Measurements from ENCODE around the gene SEMA6D.

SEMA6D gene

DNA sequence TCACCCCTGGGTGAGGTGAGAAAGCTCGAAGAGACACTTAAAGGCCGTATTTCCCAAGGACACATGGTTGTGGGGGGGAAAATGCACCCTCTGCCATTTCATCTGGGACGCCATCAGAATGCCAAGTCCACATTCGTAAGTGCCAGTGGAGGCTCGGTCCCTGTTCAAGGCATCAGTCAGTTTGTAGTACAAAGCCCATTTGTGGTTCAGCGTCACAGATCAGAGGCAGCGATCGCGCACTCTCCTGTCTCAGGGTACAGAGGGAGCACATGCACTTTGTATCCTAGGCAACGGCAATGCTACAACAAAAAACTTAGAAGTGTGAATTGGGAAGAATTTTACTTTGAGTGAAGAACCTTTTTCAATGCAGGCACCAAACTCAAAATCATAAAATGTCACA is 27.2 kb downstream of the SEMA6D start:
- DNase-seq: no peak

DNA sequence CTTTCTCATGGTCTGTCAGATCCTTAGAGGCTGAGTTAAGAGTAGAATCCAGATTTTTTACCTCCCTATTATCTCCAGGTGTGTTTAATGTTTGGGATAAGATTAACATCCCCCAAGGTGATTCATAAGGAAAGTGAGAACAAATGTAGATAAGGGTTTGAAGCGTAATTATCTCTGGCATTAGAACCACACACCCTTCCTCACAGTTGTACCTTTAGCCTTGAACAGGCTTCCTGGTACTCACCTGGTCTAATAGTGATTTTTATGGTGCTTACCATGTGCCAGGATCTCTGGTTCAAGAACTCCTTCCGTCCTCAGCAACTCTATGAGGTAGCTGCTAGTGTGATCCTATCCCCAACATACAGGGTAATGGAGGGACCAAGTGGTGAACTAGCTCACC is 27.7 kb downstream of the SEMA6D start:
- DNase-seq: no peak

DNA sequence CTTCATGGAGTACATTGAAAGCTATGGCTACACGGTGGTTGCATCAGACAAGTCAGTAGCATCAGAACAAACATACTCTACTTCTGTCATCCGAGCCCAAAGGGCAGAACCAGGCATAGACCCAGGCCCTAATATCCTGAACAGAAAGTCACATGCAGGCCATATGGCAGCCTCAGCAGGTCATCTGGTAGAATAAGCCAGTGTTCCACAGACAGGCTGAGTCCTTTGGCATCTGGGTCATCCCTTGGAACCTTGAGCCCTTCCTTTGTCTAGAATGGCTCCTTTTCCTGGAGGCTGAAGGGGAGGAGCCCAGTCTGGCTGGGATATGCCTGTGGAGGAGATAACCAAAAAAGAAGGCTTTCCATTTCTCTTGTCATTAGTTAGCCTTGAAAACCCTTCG is 29.2 kb downstream of the SEMA6D start:
- DNase-seq: no peak

DNA sequence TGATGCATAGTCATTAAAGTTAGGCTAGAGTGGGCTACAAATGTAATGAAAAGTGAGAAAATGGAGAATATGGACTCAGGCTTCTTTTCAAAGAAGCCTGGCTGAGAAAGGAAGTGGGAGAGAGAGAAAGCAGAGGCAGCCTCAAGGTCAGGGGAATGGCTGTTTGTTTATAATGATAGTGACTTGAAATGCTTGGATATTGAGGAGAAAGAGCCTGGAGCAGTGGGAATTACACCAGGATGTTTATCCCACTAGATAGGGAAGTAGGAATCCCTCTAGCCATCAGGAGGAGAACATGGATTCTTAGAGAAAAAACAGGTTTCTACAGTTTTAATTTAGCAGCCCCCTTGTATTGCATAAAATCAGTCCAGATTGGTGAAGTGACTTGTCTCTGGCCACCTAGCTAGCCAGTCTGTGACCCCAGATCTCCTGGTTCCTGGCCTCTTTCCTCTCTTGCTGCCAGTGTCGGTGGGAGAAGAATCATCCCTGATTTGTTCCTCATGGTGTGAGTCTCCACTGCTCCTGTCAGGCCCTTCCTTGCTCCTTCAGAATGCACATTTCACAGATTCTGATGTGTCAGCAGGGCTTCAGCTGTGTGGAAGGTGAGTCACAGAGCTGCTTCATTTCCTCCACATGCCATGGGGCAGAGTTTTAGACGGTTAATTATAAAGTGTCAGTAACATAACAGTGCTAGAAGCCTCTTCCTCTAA is 32.9 kb downstream of the SEMA6D start:
- peak; percentile 88 for DNase-seq

DNA sequence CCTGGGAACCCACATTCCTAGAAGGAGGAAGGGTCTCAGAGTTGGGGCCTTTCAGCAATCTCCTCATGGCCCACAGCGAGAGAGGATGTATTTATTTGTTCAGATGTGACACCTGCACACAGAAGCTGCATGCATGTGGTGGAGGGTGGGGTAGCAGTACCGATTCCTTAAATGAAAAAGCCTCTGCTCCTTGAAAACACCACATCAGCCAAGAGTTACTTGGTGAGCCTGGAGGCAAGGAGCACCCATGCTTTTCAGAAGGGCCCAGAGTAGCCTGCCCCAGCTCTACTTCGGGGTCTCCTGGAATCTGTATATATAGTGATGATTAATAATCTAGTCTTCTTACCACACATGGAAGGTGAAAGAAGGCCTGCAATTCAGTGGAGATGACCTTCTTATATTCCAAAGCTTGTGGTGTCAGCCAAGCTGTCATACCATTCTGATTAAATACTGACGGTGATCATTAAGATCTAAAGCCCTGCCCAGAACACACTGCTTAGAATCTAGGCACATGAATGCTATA is 33.5 kb downstream of the SEMA6D start:
- peak; percentile 11 for DNase-seq

DNA sequence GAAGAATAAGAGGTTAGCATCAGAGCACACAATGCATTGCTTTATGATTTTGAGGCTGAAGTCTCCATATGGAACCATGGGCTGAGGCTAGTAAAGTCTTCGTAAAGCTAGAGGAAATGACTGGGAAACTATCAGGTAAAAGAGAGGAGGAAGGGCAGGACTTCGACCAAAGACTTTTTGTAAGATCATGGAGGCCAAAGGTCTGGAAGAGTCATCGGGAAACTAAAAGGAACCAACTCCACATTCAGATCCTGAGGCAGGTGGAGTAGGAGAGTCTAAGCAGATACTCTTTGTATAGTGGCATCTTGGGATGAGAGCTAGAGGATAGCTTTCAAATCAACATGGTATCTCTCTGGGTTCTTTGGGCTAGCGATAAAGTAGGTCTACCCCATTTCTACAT is 36.3 kb downstream of the SEMA6D start:
- no peak for DNase-seq

DNA sequence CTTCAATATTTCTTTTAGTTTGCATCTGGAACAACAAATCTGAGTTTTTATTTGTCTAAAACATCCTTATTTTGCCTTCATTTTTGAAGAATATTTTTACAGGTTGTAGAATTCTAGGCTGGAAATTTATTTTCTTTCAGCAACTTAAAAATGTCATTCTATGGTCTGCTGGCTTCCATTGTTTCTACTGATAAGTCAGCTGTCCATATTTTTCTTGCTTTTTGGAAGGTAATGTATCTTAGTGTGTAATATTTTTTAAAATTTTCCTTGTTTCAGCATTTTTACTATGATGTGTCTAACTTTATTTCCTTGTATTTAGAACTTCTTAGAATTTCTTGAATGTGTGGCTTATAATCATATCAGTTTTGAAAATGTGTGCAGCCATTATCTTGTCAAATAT is 37.0 kb downstream of the SEMA6D start:
- DNase-seq: no peak

DNA sequence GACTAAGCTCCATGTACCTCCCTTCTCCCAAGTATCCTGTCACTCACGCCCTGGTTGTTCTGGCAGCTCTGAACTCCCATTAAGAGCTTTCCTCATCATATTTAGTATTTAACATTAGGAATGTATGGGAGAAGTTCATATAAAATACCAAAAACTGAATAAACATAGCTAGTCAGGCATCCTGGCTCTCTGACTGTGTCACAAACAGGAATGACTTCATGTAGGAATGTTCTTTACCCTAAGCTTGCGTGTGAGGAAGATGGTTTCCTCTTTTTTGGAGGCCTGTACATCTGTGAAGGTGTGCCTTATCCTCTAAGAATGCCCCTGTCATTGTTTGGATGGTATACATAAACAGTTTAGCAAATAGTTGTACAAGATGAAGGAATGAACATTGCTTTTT is 38.6 kb downstream of the SEMA6D start:
- DNase-seq: no peak

DNA sequence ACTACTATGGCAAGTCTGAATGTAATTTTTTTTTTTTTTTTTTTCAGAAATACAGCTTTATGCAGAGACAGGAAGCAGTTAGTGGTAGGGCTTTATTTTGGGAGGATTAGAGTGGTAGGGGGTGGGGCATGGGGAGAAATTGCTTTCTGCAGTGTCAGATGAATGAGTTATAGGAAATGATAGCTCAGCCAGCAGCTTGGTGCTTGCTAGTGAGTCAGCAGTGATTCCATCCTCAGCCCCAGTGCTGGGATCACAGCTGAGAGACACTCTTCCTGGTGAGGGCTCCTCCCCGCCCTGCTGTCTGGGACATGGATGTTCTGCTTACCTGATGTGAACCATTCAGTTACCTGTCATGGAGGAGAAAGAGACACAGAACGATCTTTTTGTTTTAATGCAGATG is 39.6 kb downstream of the SEMA6D start:
- DNase-seq: peak; percentile 91

DNA sequence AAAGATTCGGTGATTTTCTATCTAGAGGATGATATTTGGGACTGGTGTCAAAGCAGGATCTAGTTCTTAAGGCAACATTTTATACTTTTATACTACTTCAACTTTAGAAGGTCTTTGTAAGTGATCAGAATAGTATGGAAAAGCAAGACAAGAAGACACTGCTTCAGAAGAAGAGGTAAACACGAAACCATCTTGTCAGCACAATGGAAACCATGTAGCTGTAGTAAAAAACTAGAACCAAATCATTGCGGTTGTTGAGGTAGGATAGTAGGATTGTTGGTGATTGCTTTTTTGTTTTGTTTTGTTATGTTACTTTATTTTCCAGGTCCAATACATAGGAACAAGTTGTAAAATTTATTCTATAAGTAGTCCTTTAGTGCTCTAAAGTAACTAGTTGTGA is 40.0 kb downstream of the SEMA6D start:
- DNase-seq: no peak

DNA sequence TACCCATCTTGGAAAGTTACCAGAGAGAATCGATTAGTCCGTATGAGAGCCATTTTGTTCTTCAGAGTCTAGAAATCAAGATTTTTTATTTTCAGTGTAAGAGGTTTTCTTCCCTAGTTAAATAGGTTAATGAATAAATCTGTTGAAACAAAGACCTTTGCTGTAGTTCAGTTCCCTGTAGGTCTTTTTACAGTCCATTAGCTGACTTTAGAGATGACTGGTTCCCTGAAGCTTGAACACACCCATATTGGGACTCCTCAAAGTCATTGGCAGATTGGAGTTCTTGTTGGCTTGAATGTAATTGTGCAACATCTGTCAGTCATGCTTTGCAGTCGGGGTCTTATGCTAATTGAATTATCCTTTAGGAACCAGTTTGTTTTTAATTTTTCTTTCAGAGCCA is 45.3 kb downstream of the SEMA6D start:
- no peak for DNase-seq

DNA sequence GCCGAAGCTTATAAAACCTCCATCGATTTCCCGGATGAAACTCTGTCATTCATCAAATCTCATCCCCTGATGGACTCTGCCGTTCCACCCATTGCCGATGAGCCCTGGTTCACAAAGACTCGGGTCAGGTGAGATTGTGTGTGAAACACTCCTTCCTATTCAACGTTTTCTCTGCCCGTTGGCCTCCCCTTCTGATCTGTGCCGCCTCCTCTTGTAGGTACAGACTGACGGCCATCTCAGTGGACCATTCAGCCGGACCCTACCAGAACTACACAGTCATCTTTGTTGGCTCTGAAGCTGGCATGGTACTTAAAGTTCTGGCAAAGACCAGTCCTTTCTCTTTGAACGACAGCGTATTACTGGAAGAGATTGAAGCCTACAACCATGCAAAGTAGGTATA is 47.4 kb downstream of the SEMA6D start:
- no peak for DNase-seq

DNA sequence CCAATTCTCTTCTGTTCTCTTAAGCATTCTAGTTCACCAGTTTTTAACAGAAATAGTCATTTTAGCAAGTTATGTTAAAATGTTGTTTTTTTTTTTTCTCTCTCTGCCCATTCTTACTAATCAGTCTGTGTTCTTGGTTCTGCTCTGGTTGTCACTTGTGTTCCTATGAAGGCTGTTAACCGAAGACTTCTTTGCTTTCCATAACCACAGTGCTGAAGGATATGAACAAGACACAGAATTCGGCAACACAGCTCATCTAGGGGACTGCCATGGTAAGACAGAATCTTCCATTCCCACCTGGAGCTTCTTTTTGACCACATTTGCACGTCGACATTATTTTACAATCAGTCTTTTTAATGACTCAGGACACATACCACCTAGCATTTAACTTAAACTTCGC is 49.1 kb downstream of the SEMA6D start:
- DNase-seq: no peak

DNA sequence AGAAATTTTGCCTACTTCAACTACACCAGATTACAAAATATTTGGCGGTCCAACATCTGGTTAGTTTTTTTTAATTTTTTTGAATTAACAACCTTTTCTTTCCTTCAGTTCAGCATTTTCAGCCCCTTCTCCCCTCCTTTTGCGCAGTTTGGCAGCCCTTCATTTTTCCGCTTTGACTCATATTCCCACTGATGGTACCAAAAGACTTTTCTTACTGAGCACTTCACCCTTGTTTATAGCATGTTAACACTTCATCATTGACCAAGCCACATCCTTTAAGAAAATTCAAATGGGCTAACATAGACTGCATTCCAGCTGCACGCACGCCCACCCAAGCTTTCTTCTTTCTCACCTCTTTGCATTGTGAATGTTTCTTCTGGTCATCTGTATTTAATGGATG is 49.7 kb downstream of the SEMA6D start:
- DNase-seq: no peak

DNA sequence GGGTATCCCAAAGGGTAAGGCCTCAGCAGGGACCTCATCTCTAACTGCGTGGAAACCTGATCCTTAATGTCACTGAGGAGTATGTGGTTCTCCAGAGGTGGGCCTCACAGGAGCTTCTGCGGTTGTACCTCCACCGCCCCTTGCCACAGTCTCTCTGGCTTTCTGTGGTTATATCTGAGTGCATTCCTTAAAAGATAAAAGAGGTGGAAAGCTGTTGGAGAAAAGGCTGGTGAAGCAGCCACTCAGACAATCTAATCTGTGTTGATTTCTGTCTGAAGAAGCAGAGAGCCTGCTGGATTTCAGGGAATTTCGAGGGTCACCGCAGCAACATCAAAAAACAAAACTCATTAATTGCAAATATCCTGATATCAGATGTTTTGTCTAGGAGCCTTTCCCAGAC is 51.4 kb downstream of the SEMA6D start:
- DNase-seq: no peak

DNA sequence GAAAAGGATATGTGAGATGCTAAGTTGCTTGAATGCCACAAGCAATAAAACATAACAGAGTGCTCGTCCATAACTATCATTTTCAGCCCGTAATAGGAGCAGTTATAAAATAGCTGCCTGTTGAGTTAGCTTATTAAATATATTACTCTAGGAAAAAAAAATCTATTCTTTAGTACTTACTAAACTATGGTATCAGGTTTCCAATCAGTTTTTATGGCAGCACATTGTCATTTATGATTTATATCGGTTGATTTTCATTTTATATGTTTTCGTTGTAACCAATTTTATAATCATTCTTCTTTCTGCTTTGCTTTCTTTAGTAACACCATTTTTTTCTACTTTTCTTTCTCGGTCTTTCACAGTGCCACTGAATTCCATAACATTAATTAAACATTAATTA is 51.9 kb downstream of the SEMA6D start:
- no peak for DNase-seq

DNA sequence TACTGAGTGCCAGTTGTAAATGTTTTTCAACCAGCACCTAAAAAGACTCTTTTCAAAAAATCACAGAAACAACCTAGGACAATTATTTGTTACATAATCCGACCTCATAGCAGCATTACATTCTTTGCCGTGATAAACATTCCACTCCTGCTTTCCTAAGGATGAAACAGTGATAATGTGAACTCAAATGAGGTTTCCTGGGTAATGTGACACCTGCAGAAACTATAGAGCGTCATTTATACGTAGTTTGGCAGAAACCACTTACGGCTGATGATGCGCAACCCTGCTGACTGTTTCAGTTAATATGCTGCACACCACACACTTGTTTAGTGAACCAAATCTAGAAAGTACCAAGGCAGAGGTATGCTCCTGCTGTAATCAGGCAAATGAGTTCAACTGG is 55.8 kb downstream of the SEMA6D start:
- DNase-seq: no peak

DNA sequence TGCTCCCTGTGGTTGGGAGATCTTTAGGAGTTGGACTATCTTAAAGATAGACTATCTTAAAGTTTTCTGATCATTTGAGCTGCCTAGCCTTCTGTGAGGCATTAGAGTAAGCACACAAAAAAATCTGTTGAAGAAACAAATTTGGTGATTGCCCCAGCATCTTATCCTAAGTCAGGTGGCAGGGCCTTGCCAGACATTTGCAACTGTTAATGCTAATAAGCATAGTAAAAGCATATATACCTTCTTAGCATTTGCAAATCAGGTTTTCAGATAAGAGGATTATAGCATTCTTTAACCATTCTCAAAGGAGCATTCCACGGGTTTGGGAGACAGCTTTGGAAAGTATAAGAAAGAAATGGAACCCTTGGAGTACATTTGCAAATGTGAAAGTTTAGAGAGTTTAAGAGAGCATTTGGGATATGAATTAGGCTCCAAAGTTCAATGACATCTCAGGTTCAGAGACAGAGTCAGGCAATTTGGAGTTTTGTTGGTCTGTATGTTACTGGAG is 61.0 kb downstream of the SEMA6D start:
- DNase-seq: no peak

DNA sequence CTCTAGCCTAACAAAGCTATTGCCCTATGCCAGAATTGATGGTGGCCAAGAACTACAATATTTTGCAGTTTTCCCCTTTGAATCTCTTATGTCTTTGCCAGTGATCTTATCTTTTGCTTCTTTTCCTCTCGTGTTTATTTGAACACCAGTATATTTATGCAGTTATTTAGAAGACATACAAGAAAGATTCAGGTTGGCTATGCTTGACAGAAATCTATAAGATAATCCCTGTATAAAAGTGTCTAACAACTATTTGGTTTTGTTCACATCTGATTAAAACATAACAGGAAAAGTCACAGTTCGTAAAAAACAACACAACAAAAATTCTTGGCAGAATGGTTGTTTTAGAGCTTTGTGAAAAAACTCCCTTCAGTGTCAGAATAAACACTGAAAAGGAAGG is 63.7 kb downstream of the SEMA6D start:
- no peak for DNase-seq

DNA sequence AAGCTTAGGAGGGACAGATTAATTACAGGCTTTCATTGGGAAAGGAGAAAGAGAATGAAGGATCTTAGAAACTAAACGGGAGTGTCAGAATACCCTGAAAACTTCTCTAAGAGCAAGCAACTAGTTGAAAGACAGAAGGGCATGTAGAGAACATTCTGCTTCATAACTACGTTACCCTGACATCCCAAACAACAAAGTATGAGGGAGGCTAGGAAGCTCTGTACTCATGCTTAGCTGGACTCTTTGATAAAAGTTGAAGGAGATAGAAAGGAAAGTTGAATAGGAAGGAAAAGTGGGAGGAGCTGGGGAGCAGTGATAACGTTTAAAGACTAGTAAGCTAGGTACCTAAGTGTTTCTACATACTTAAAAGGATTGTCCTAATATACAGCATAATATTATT is 64.2 kb downstream of the SEMA6D start:
- no peak for DNase-seq

DNA sequence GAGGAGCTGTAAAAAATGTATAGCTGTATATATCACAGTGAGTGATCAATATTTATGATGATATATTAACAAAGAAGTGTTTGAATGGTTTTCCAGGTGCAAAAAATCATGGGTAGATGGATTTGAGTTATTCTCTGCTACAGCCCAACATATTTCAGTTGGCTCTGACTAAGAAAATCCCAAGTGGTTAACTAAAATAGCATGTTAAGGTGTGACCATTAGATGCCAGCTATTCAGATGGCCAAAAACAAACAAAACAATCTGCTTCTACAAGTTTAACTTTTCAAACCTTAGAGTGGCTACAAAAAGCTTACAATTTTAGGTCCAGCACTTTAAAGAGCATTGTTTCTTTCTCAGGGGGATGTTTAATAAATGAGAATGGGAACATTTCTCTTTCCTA is 67.5 kb downstream of the SEMA6D start:
- DNase-seq: no peak

DNA sequence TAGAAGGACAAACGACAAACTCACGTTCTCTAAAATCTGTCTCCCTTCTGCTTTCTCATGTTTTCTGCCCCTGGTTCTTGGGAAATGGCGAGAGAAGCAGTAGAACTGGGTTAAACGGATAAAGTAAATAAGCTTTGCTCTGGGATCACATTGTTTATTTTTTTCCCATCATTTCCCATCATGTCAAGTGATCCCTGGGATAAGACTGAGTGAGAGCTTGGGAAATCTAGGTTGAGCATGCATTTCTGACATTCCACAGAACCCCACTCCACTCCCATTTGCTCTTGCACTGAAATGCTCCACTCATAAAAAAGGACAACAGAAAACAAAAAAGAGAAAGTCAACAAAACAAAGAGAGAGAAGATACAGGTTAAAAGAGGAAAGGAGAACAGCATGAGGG is 69.1 kb downstream of the SEMA6D start:
- no peak for DNase-seq

DNA sequence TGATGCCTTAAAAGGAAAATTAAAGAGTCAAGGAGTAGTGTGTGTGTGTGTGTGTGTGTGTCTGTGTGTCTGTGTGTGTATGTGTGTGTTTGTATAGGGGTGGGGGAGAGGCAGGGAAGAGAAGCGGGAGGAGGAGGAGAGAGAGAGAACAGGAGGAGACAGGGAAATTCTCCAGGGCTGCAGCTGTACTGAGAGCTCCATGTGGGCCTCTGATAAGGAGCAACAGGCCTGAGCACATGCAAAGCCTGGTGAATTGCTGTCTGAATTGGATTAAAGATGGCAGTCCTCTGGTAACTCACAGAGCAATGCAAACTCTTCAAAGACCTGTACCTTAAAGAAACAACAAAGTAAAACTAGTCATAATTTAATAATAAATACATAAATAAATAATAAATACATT is 70.6 kb downstream of the SEMA6D start:
- no peak for DNase-seq

DNA sequence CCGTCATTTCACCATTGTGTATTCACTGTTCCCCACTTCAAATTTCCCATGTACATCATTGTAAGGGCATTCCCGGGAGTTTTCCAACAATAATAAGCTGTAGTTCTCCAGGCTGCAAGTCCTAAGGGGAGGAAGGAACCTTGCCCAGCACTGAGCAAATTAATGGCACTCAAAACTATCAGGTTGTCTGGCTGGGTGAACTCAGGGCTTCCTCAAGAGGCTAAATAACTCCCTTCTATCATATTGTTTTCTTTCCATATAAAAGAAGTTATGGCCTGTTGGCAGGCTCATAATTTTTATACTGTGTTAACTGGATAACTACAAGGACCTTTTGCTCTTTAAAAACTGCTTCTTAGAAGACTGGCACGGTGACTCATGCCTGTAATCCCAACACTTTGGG is 71.4 kb downstream of the SEMA6D start:
- DNase-seq: no peak

DNA sequence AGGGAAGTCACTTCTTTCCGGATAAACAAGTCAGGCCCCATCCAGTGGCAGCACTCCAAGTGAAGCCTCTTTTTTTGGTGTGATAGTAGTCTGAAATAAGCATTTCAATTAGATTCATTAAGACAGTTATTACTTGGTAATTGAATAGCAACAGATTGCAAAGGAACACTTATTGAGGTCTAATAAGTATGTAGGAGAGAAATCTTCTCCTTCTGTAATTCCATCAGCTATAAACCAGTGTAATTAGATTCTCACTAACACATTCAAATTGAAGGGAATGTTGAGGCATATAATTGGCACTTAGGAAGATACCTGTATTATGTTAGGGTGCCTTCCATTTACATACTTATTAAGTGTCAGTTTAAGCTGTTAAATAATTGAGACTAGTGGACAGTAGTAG is 73.9 kb downstream of the SEMA6D start:
- no peak for DNase-seq
